Measurements from ENCODE around the gene GRAMD1C.

GRCh38 chr3:113867506-113867905 is 28.9 kb downstream of the GRAMD1C start:
- no peak for TF ChIP-seq CHD4 (IDR thresholded peaks at IDR 0.05; ENCODE audit: borderline replicate concordance)
- no peak for TF ChIP-seq NPAS2 (CRISPR knock-in tag; IDR thresholded peaks at IDR 0.05; ENCODE audit: borderline replicate concordance)
- no peak for TF ChIP-seq MAFK (IDR thresholded peaks at IDR 0.05; ENCODE audit: partially characterized antibody)
- TF ChIP-seq POLR2A (IDR thresholded peaks at IDR 0.05; ENCODE audit: low read length): no peak
- TF ChIP-seq HMGXB4 (CRISPR knock-in tag; IDR thresholded peaks at IDR 0.05; ENCODE audit: borderline replicate concordance): no peak
- no peak for TF ChIP-seq REST (IDR thresholded peaks at IDR 0.05)
- TF ChIP-seq CTCF (IDR thresholded peaks at IDR 0.05): no peak
- TF ChIP-seq SMC3 (IDR thresholded peaks at IDR 0.05): no peak
- TF ChIP-seq EP300 (IDR thresholded peaks at IDR 0.05): no peak
- TF ChIP-seq HEYL (CRISPR knock-in tag; IDR thresholded peaks at IDR 0.05): no peak
- TF ChIP-seq, protein P1, sequence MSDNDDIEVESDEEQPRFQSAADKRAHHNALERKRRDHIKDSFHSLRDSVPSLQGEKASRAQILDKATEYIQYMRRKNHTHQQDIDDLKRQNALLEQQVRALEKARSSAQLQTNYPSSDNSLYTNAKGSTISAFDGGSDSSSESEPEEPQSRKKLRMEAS (IDR thresholded peaks at IDR 0.05): no peak
- no peak for TF ChIP-seq JUNB (IDR thresholded peaks at IDR 0.05)
- no peak for TF ChIP-seq CHD2 (IDR thresholded peaks at IDR 0.05; ENCODE audit: low read length, partially characterized antibody)
- TF ChIP-seq USF2 (IDR thresholded peaks at IDR 0.05): no peak
